NCI-H2081 treated with DMSO at 0.1 percent for 48 hours (cell line): ENCODE data around the gene AP1AR.

ENCODE experiments used
- DNase-seq: peaks from one replicate; lab custom pipeline; 2025; lab: John Stamatoyannopoulos, UW

AP1AR gene

GRCh38 chr4:112312610-112313239 lies 81.1 kb downstream of the AP1AR start:
- no peak for DNase-seq

DNA sequence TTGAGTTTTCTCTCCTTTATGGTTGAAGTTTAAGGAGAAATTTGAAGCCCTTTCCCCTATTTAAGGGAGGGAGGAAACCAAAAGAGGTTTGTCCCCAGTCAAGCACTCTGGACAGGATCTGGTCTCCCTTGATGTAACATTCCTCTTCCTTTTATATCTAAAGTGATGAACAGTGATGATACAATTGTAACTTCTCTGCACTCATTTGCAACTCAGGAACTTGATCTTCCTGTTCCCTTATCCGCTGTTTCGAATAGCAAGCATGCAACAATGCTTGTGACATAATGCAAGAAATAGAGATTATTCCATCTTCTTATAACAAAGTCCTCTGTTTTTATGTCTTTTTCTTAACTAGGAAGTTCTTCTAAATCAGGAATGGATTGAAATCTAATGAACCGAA lies 83.9 kb downstream of the AP1AR start:
- DNase-seq: no peak

- DNase-seq: no peak
Observed at GRCh38 chr4:112316360-112316759, 84.8 kb downstream of the AP1AR start.

- DNase-seq: no peak
Observed at GRCh38 chr4:112318239-112319142, 86.9 kb downstream of the AP1AR start.
